ENCODE results near the gene MSH3. TPM values are rescaled to one million over a fixed set of nuclear protein-coding genes. Genes with fewer than 3 reads are reported as not detected.

Gene MSH3
- 10 to 100 TPM; 12.3 to 13.0 TPM for total RNA-seq
- long read RNA-seq, donor 1, partial matches to known transcripts, result 1 of 2 reads
- long read RNA-seq, donor 1, other reads (novel, unspliced or antisense), result 1 of 2 reads
- long read RNA-seq, donor 2, partial matches to known transcripts, result 6 of 6 reads
- long read RNA-seq, donor 2, other reads (novel, unspliced or antisense), result 0 of 6 reads

DNA sequence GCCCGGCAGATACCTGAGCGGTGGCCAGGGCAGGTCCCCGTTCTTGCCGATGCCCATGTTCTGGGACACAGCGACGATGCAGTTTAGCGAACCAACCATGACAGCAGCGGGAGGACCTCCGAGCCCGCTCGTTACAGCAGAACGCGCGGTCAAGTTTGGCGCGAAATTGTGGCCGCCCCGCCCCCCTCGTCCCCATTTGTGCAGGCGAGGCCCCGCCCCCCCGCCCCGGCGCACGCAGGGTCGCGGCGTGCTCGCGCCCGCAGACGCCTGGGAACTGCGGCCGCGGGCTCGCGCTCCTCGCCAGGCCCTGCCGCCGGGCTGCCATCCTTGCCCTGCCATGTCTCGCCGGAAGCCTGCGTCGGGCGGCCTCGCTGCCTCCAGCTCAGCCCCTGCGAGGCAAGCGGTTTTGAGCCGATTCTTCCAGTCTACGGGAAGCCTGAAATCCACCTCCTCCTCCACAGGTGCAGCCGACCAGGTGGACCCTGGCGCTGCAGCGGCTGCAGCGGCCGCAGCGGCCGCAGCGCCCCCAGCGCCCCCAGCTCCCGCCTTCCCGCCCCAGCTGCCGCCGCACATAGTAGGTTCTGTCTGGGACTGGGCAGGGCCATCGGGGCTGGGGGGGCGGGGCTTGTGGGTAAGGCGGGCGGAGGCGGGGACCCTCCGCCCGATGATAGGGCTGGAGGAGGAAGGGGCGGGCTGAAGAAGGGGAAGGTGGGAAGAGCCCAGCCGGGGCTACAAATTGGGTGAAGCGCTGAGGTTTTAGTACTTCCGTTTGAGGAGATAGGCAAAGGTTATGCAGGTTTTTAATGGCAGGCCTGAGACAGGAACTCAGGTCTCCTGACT is at the start of gene MSH3, which contains the start of gene DHFR:
MSH3 (plus strand) TSS at position 262 of the 840 bp plus-strand sequence; CDS start at position 338, 76 bp downstream.
DHFR (minus strand) TSS at position 593 of the 840 bp plus-strand sequence; CDS start at position 99, 494 bp downstream.
- peak; percentile 97 for DNase-seq (ENCODE audit: low spot score)
- intact Hi-C loops (cut with DNase I), result no loop called here

DNA sequence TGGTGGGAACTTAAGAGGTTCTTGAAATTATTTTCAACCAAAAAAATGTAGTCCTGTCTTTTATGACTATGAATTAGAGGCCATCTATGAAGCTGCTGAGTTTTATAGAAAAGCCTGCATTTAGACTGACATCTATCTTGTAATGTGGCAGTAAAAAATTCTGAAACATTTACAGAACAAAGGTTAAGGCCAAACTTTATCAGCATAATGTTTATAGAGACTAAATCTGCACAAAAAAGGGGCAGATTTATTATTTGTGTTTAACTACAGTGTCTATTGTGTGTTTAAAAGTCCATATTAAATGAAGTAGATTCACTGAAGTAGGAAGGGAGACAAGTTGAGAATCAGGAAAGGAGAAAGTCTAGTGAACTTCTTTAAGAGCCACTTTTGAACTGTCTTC is 47.1 kb upstream of the MSH3 start:
- no peak for DNase-seq (ENCODE audit: low spot score)
- intact Hi-C loops (cut with DNase I), result no loop called here

DNA sequence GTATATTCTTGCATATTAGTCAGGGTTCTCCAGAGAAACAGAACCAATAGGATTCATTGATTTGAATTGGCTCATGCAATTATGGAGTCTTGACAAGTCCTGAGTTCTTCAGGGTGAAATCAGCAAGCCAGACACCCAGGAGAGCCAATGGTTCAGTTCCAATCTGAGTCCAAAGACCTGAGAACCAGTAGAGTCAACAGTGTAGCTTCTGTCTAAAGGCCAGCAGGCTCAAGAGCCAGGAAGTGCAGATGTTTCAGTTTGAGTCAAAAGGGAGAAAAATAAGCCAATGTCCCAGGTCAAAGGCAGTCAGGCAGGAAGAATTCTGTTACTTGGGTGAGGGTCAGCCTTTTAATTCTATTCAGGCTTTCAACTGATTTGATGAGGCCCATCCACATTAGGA is 46.6 kb upstream of the MSH3 start:
- intact Hi-C loops (cut with DNase I), result no loop called here
- no peak for DNase-seq (ENCODE audit: low spot score)

DNA sequence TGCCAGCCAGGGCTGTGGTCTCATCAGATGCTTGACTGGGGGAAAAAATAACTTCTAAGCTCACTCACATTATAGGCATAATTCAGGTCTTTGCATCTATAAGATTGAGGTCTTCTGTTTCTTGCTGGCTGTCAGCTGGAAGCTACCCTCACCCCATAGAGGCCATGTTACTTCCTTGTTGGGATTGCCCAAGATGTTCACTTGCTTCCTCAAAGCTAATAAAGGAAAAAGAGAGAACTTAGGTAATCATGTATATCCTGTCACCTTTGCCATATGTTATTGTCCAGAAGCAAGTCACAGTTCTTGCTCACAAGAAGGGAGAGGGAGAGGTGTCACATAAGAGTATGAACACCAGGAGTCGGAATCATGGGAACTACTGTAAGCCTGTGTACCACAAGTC is 45.7 kb upstream of the MSH3 start:
- intact Hi-C loops (cut with DNase I), result no loop called here
- no peak for DNase-seq (ENCODE audit: low spot score)

DNA sequence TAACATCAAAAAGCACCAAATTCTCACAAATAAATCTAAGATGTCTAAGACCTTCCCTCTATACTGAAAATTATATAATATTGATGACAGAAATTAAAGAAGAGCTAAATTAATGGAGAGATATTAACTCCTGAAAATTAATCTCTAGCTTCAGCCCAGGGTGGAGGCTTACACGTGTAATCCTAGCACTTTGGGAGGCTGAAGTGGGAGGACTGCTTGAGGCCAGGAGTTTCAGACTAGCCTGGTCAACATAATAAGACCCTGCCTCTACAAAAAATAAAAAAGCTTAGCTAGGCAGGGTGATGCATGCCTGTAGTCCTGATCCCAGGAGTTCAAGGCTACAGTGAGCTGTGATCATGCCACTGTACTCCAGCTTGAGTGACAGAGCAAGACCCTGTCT is 44.8 kb upstream of the MSH3 start:
- no peak for DNase-seq (ENCODE audit: low spot score)
- intact Hi-C loops (cut with DNase I), result no loop called here

DNA sequence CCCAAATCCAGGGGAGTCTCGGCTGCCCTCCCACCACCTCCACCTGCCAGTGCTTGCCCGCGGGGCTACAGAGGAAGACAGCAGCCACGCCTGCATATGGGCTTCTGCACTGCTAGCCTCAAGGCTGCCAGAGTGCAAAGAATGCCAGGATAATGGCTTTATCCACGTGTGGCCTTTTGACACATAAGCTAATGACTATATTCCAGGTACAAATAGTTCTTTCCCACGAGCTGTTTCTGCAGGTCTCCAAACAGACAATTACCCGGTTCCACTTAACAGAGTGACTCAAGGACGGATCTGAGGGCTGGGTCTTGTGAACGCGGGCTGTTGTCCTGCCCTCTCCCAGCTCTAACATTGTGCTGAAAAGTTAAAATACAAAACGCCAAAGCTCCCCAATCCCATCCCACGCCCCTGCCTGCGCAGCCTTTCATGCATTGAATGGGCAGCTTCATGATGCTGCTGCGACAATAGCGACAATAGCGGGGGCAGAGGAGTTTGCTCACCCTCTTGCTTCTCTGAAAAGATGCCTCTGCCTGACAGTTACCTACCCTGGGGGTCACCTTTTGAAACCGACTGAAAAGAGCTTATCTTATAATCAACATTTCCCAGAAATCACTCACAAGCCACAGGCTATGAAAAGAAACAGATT is 39.1 kb upstream of the MSH3 start:
- intact Hi-C loops (cut with DNase I), result no loop called here

DNA sequence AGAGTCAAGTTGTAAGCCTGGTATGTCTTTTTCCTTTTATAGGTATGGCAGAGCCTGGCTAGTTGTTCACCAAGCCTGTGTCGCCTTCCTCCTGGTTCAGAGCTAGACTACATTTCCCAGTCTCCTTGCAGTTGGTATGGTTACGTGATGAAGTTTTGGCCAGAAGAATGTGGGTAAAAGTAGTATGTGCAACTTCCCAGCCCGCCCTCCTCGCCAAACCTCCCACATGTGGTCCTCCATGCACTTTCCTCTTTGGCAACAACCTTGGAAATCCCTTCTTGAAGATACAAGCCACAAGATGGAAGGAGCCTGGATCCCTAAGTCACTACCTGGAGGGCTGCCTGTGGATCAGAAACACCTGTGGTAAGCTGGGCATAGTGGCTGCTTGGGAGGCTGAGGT is 36.0 kb upstream of the MSH3 start:
- DNase-seq (ENCODE audit: low spot score), result no peak
- intact Hi-C loops (cut with DNase I), result no loop called here

More for the DNA sequence above, 39.1 kb upstream of the MSH3 start:
- DNase-seq (ENCODE audit: low spot score), result no peak

DNA sequence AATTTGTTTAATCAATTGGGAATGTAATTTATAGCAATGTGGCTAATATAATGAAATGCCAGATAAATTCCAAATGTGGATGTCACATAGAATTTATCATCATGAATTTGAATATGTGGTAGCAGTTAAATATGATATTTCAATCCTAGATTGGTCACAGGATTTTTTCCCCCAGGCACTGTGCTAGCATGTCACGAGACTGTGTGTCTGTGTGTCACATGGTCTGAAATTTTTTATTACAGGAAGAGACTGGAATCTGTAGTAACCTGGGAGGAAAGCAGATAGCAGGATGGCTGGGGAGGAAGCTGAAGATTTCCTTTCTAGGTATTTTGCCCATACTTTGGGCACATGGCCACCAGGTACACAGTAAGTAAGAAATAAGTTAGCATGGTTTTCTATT is 35.4 kb upstream of the MSH3 start:
- intact Hi-C loops (cut with DNase I), result no loop called here

DNA sequence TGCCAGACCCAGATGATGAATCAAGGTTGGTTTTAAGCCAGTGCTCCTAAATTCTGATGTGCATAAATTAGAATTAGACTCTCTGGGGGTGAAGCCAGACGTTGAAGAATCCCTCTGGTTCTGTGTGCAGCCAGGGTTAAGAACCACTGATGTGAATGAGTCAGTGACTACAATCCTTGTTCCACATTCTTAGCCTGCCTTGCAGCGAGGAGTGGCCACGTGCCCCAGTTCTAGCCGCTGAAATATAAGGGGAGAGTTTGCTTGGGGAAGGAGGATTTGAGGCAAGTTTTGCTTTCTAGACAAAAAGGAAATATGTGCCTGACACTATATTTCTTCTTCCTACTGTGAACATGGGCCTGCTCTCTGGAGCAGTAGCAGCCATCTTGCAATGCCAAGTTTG is 34.2 kb upstream of the MSH3 start:
- no peak for DNase-seq (ENCODE audit: low spot score)
- intact Hi-C loops (cut with DNase I), result no loop called here

More for the DNA sequence above, 35.4 kb upstream of the MSH3 start:
- no peak for DNase-seq (ENCODE audit: low spot score)

DNA sequence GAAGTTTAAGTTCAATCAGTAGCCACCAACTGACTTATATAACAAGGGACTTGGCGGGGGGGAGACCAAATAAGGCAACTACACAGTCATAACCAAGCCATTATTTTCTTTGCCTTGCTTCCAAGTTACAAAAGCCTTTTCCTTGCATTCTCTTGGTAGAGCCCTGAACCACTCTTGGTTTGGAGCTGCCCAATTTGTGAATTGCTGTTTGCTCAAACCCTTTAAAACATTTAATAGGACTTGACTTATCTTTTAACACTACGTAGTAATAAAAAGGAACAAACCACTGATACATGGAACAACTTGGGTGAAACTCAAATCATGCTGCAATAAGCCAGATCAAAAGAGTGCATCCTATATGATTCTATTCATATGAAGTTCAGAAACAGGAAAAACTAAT is 31.7 kb upstream of the MSH3 start:
- intact Hi-C loops (cut with DNase I), result no loop called here
- DNase-seq (ENCODE audit: low spot score), result no peak

DNA sequence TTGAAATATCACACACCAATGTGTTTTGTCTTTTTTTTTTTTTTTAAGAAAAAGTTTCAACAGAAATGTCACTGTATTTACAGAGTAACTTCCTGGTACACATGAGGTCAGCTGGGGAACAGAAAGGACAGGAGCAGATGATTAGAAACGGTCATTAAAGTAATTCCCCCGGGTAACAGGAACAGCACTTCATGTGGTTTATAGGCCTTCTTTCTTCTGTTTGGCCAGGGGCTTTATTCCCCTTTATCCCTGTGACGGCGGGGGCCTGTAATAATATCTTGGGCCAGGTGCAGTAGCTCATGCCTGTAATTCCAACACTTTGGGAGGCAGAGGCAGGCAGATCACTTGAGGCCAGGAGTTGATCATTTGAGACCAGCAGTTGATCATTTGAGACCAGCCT is 30.5 kb upstream of the MSH3 start:
- intact Hi-C loops (cut with DNase I), result no loop called here
- DNase-seq (ENCODE audit: low spot score), result no peak

DNA sequence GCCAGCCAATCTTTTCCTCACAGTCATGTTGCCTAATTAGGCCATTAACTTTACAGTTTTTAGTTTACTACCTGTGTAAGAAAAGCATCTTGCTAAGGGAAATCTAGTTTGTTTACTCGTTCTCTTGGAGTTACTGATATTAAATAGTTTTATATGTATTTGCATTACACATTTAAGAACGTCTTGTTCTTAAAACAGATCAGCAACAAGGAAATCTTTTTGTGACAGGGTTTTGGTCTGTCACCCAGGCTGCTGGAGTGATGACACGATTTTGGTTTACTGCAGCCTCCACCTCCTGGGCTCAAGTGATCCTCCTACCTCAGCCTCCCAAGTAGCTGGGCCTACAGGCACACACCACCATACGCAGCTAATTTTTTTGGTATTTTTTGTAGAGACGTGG is 29.2 kb upstream of the MSH3 start:
- DNase-seq (ENCODE audit: low spot score), result no peak
- intact Hi-C loops (cut with DNase I), result no loop called here

DNA sequence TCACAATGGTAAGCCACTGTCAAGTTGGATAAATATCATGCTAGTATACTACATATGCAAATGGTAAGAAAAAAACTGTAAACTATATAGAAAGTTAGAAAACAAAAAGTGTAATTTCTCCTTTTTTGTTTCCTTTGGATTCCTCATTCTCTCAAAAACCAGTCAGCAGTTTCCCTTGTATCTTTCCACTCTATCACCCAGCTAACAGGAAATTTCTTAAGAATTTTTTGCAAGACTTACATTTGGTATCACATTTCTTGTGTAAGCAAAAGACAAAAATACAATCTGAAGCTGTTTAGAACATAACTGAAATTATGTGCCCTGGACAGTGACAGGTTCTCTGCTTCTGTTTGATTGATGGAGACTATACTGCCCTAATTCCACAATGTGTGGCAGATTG is 25.2 kb upstream of the MSH3 start:
- no peak for DNase-seq (ENCODE audit: low spot score)
- intact Hi-C loops (cut with DNase I), result no loop called here

DNA sequence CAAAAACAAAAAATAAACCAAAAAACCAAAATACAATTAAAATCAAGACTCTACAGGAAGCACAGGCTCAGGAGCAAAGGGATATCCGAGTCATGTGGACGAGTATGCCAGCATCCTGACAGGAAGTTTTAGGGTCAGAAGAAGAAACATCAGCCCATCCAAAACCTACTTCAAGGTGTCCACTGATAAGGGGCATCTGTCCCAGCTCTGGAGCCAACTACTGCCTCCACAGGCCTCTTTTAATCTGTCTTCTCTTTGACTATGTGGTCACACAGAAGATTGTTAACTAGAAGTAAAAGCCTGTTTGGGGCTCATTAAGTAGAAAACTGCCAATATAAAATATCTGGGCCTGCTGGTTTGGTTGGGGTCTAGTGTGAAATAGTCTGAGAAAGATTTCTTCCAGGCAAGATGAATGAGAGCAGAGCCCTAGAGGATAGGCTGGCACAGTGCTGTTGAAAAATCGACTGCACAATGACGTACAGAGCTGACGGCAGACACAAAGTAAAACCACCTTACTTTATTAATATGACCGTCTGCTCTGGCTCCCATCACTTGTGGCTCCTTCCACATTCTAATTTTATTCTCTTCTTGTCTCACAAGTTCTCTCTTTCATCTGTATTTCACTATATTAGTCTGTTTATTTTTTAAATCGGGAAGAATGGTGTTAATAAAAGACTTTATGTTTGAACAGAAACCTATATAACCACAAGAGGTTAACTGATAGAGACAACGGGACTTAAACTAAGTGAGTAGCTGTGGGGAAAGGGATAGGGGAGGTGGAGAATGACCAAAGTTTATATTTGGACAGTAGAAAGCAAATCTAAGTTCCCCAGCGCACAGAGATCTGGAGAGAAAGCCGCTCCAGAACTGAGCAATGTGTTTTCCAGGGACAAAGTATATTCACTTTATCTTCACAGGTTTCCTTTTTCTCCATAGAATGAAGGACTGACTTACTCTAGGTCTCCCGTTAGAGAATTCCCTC is 22.9 kb upstream of the MSH3 start:
- intact Hi-C loops (cut with DNase I), result no loop called here
- no peak for DNase-seq (ENCODE audit: low spot score)

DNA sequence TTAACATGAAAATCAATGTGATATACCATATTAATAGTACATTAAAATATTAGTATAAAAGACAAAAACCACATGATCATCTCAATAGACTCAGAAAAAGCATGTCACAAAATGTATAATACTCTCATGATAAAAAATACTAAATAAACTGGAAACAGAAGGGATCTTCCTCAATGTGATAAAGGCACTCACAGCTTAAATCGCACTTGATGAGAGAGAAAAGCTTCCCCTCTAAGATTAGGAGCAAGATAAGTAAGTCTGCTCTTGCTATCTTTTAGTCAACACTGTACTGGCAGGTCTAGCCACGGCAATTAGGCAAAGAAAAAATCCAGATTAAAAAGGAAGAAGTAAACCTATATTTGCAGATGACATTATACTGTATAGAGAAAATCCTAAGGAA is 21.8 kb upstream of the MSH3 start:
- intact Hi-C loops (cut with DNase I), result no loop called here

DNA sequence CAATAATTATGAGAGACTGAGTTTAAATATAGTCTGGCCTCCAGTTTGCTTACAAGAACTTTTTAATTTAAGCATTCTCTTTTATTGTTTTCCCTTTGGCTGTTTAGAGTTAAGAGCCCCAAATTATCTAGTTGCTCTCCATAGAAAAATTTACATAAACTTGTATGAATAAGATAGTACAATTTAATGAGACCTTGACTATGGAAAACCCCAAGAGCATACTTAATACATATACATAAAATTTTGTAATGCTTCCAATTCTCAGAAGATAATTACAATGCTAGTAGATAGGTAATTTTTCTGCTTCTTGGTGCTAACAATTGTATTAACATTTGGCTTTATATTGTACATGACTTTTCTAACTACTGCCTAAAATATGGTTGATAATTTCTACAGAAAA is 20.3 kb upstream of the MSH3 start:
- intact Hi-C loops (cut with DNase I), result no loop called here
- DNase-seq (ENCODE audit: low spot score), result no peak

More for the DNA sequence above, 21.8 kb upstream of the MSH3 start:
- DNase-seq (ENCODE audit: low spot score), result no peak

DNA sequence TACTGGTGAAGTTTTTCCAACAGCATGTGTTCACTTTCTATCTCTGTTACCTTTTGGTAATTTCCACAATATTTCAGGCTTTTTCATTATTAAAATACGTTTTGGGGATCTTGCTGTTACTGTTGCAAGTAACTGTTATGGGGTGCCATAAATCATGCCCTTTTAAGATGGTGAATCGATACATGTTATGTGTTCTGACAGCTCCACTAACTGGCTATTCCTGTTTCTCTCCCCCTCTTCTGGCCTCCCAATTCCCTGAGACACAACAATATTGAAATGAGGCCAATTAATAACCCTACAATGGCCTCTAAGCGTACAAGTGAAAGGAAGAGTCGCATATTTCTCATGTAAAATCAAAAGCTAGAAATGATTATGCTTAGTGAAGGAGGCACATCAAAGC is 13.1 kb upstream of the MSH3 start:
- intact Hi-C loops (cut with DNase I), result no loop called here
- no peak for DNase-seq (ENCODE audit: low spot score)

DNA sequence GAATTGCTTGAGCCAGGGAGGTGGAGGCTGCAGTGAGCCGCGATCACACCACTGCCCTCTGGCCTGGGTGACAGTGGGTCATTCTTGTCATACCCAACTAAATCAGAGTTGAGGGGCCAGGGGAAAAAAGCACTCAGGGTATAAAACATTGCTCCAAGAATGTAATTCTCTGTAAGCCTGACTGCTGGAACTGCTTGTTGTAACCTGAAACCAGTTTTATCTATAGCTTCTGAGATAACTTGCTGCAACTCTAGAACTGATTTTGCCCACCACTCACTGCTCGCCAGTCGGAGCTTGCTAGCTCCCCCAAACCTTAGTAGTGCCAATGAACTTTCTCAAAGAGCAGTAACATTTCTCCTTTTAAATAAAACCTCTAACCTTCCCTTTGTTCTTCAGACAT is 9.6 kb upstream of the MSH3 start:
- intact Hi-C loops (cut with DNase I), result no loop called here
- no peak for DNase-seq (ENCODE audit: low spot score)

DNA sequence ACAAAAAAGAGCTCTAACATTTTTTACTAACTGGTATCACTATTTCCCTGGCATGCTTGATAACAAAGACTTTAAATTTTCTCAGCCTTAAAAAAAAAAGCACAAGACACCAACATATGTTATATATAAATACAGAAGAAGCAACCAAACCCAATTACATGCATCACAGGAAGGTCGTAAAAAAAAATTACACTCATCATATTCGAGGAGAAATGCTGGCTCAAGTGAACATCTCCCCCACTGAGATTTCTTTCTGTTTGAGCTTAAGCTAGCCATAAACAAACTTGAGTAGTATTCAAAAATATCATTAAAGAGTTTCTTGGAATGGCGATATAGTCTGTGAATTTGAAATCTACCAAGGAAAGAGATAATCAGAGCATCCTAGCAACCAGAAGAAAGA is 7.5 kb upstream of the MSH3 start:
- intact Hi-C loops (cut with DNase I), result no loop called here
- no peak for DNase-seq (ENCODE audit: low spot score)

Measured in posterior vena cava (tissue), 2 donors.